ENCODE results near the gene NPL. TPM values are rescaled to one million over a fixed set of nuclear protein-coding genes. Genes with fewer than 3 reads are reported as not detected.

Gene NPL
- total and polyA plus RNA-seq, 9 of the 15 experiments (the other 6 are each of a cell fraction or from before 2014, with no cell fraction given) = 9.9 to 22.3 (median 14.2) TPM

DNA sequence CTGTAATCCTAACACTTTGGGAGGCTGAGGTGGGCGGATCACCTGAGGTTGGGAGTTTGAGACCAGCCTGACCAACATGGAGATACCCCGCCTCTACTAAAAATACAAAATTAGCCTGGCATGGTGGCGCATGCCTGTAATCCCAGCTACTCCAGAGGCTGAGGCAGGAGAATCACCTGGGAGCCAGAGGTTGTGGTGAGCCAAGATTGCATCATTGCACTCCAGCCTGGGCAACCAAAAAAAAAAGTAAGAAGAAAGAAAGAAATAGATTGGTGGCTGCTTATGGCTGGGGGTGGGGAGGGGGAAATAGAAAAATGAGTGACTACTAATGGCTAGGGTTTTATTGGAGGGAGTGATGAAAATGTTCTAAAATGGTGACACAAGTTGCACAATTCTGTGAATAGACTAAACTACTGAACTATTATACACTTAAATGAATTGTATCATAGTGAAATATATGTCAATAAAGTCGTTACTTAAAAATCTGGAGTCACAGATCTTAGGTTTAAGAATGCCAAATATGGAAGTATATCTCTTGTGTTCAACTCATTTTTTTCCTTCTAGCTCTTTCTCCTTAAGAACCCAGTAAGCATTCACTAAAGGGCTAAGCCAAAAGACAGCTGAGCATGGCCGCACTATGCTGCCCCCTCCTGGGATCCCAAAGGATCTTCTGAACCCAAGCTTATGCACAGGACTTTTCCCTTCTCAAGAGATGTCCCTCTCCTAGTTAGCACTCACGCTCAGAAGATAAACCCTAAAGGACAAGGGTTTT is 3.2 kb upstream of the NPL start (continued):
- TF ChIP-seq, protein P1, sequence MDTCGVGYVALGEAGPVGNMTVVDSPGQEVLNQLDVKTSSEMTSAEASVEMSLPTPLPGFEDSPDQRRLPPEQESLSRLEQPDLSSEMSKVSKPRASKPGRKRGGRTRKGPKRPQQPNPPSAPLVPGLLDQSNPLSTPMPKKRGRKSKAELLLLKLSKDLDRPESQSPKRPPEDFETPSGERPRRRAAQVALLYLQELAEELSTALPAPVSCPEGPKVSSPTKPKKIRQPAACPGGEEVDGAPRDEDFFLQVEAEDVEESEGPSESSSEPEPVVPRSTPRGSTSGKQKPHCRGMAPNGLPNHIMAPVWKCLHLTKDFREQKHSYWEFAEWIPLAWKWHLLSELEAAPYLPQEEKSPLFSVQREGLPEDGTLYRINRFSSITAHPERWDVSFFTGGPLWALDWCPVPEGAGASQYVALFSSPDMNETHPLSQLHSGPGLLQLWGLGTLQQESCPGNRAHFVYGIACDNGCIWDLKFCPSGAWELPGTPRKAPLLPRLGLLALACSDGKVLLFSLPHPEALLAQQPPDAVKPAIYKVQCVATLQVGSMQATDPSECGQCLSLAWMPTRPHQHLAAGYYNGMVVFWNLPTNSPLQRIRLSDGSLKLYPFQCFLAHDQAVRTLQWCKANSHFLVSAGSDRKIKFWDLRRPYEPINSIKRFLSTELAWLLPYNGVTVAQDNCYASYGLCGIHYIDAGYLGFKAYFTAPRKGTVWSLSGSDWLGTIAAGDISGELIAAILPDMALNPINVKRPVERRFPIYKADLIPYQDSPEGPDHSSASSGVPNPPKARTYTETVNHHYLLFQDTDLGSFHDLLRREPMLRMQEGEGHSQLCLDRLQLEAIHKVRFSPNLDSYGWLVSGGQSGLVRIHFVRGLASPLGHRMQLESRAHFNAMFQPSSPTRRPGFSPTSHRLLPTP (IDR thresholded peaks at IDR 0.05; ENCODE audit: borderline replicate concordance, extremely low read depth, insufficient read length) = no peak
- TF ChIP-seq CAMTA2 (CRISPR knock-in tag; conservative IDR thresholded peaks at IDR 0.05) = no peak
- TF ChIP-seq, protein P2, sequence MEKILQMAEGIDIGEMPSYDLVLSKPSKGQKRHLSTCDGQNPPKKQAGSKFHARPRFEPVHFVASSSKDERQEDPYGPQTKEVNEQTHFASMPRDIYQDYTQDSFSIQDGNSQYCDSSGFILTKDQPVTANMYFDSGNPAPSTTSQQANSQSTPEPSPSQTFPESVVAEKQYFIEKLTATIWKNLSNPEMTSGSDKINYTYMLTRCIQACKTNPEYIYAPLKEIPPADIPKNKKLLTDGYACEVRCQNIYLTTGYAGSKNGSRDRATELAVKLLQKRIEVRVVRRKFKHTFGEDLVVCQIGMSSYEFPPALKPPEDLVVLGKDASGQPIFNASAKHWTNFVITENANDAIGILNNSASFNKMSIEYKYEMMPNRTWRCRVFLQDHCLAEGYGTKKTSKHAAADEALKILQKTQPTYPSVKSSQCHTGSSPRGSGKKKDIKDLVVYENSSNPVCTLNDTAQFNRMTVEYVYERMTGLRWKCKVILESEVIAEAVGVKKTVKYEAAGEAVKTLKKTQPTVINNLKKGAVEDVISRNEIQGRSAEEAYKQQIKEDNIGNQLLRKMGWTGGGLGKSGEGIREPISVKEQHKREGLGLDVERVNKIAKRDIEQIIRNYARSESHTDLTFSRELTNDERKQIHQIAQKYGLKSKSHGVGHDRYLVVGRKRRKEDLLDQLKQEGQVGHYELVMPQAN (IDR thresholded peaks at IDR 0.05; ENCODE audit: borderline replicate concordance) = no peak
- TF ChIP-seq KDM1A (IDR thresholded peaks at IDR 0.05) = no peak
- TF ChIP-seq TCF3 (CRISPR knock-in tag; IDR thresholded peaks at IDR 0.05) = no peak
- peak; percentile 79 for TF ChIP-seq CEBPG (CRISPR knock-in tag; IDR thresholded peaks at IDR 0.05)
- peak; percentile 85 to 88 for TF ChIP-seq CEBPG (tag; conservative IDR thresholded peaks at IDR 0.05 in 1 of 2, IDR thresholded peaks at IDR 0.05 in 1 of 2)
- TF ChIP-seq, protein P3, sequence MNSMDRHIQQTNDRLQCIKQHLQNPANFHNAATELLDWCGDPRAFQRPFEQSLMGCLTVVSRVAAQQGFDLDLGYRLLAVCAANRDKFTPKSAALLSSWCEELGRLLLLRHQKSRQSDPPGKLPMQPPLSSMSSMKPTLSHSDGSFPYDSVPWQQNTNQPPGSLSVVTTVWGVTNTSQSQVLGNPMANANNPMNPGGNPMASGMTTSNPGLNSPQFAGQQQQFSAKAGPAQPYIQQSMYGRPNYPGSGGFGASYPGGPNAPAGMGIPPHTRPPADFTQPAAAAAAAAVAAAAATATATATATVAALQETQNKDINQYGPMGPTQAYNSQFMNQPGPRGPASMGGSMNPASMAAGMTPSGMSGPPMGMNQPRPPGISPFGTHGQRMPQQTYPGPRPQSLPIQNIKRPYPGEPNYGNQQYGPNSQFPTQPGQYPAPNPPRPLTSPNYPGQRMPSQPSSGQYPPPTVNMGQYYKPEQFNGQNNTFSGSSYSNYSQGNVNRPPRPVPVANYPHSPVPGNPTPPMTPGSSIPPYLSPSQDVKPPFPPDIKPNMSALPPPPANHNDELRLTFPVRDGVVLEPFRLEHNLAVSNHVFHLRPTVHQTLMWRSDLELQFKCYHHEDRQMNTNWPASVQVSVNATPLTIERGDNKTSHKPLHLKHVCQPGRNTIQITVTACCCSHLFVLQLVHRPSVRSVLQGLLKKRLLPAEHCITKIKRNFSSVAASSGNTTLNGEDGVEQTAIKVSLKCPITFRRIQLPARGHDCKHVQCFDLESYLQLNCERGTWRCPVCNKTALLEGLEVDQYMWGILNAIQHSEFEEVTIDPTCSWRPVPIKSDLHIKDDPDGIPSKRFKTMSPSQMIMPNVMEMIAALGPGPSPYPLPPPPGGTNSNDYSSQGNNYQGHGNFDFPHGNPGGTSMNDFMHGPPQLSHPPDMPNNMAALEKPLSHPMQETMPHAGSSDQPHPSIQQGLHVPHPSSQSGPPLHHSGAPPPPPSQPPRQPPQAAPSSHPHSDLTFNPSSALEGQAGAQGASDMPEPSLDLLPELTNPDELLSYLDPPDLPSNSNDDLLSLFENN (IDR thresholded peaks at IDR 0.05; ENCODE audit: low read depth in 2 of 2, low read length in 2 of 2) = no peak
- TF ChIP-seq, protein P4, sequence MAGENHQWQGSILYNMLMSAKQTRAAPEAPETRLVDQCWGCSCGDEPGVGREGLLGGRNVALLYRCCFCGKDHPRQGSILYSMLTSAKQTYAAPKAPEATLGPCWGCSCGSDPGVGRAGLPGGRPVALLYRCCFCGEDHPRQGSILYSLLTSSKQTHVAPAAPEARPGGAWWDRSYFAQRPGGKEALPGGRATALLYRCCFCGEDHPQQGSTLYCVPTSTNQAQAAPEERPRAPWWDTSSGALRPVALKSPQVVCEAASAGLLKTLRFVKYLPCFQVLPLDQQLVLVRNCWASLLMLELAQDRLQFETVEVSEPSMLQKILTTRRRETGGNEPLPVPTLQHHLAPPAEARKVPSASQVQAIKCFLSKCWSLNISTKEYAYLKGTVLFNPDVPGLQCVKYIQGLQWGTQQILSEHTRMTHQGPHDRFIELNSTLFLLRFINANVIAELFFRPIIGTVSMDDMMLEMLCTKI (IDR thresholded peaks at IDR 0.05; ENCODE audit: partially characterized antibody) = no peak
- TF ChIP-seq, protein P5, sequence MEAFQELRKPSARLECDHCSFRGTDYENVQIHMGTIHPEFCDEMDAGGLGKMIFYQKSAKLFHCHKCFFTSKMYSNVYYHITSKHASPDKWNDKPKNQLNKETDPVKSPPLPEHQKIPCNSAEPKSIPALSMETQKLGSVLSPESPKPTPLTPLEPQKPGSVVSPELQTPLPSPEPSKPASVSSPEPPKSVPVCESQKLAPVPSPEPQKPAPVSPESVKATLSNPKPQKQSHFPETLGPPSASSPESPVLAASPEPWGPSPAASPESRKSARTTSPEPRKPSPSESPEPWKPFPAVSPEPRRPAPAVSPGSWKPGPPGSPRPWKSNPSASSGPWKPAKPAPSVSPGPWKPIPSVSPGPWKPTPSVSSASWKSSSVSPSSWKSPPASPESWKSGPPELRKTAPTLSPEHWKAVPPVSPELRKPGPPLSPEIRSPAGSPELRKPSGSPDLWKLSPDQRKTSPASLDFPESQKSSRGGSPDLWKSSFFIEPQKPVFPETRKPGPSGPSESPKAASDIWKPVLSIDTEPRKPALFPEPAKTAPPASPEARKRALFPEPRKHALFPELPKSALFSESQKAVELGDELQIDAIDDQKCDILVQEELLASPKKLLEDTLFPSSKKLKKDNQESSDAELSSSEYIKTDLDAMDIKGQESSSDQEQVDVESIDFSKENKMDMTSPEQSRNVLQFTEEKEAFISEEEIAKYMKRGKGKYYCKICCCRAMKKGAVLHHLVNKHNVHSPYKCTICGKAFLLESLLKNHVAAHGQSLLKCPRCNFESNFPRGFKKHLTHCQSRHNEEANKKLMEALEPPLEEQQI (IDR thresholded peaks at IDR 0.05) = 0 out of 2 replicates have a peak, but pooled peaks have one; percentile 27
- TF ChIP-seq RCOR1 (IDR thresholded peaks at IDR 0.05; ENCODE audit: borderline replicate concordance in 1 of 2, low read depth in 2 of 2, low read length in 2 of 2) = peak in 1 of 2 experiments; percentile 51; a peak in 1 of 4 replicates
- TF ChIP-seq, protein P6, sequence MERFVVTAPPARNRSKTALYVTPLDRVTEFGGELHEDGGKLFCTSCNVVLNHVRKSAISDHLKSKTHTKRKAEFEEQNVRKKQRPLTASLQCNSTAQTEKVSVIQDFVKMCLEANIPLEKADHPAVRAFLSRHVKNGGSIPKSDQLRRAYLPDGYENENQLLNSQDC (CRISPR knock-in tag; IDR thresholded peaks at IDR 0.05) = no peak
- TF ChIP-seq GTF2A2 (tag; IDR thresholded peaks at IDR 0.05) = no peak

Measured in K562 (cell line).